HAP-1 (cell line): ENCODE measurements around the gene CD244.

Experiments
- DNase-seq, 2 experiments: peaks; one replicate each; pipeline ENCODE4 v3.0.0-alpha.2; 2016 to 2020; ENCODE audit warnings: low spot score in 2 of 2
- H3K27me3 ChIP-seq: fragments of 250-450 bp; sonication (Bioruptor Pico); 2 replicates; pipeline ENCODE4 v1.5.1; 2020; ENCODE audit warnings: low read depth, mild to moderate bottlenecking, moderate library complexity
- H3K36me3 ChIP-seq: fragments of 250-450 bp; sonication (Bioruptor Pico); replicated peaks from 2 replicates; pipeline ENCODE4 v1.5.1; 2020; ENCODE audit warnings: mild to moderate bottlenecking
- H3K4me1 ChIP-seq: fragments of 250-450 bp; sonication (Bioruptor Pico); 2 replicates; pipeline ENCODE4 v1.5.1; 2020; ENCODE audit warnings: mild to moderate bottlenecking
- H3K4me3 ChIP-seq: fragments of 250-450 bp; sonication (Bioruptor Pico); 2 replicates; pipeline ENCODE4 v1.5.1; 2020; ENCODE audit warnings: mild to moderate bottlenecking, moderate library complexity
- H3K9me3 ChIP-seq: fragments of 250-450 bp; sonication (Bioruptor Pico); 2 replicates; pipeline ENCODE4 v1.5.1; 2020; ENCODE audit warnings: mild to moderate bottlenecking, moderate library complexity
- in situ Hi-C: fragments of 300-500 bp; cut with MboI; formaldehyde crosslinking; loops from 3 replicates; pipeline ENCODE4 v1.14.3; 2020; ENCODE audit warnings: low sequenced_read_pairs, inconsistent platforms, mixed read lengths

The CD244 gene

DNA sequence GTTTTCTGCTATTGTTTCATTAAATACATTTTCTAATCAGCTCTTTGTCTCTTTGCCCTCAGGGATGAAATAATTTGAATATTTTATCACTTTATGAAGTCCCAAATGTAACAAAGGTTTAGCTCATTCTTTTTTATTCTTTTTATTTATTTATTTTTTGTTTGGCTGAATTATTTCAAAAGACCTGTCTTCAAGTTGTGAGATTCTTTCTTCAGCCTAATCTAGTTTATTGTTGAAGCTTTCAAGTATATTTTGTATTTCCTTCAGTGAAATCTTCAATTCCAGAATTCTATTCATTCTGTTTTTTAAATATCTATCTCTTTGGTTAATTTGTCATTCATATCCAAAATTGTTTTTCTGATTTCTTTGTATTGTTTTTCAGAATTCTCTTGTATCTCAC, 55.9 kb downstream of the CD244 start:
- Histone ChIP-seq H3K27me3 (no peaks in the 10 kb centered on the region), H3K4me1 (peaks cover 23% of the 10 kb centered on the region), H3K4me3 (no peak overlapping the region), H3K9me3 (peaks cover 5% of the 10 kb centered on the region; the same call in 1 of the 2 replicates), H3K36me3 (no peaks in the 10 kb centered on the region)
- in situ Hi-C loops = no loop called here
- no peak for DNase-seq

DNA sequence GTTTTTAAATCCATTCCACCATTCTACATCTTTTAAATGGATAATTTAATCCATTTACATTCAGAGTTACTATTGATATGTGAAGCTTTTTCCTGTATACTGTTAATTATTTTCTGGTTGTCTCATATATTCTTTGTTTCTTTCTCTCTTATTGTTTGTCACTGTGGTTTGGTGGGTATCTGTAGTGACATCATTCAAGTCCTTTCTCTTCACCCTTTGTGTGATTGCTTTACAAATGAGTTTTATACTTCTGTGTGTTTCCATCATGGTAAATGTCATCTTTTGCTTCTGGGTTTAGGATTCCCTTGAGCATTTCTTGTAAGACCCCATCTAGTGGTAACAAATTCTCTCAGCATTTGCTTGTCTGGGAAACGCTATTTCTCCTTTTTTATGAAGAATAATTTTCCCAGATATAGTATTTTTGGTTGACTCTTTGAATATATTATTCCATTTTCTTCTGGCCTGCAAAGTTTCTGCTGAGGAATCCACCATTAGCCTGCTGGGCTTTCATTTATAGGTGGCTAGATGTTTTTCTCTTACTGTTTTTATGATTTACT, 56.5 kb downstream of the CD244 start:
- Histone ChIP-seq H3K27me3 (no peaks in the 10 kb centered on the region), H3K9me3 (peaks cover 5% of the 10 kb centered on the region; the same call in 1 of the 2 replicates), H3K4me3 (no peak overlapping the region), H3K4me1 (peaks cover 17% of the 10 kb centered on the region), H3K36me3 (no peaks in the 10 kb centered on the region)
- DNase-seq = no peak
- in situ Hi-C loops = no loop called here

DNA sequence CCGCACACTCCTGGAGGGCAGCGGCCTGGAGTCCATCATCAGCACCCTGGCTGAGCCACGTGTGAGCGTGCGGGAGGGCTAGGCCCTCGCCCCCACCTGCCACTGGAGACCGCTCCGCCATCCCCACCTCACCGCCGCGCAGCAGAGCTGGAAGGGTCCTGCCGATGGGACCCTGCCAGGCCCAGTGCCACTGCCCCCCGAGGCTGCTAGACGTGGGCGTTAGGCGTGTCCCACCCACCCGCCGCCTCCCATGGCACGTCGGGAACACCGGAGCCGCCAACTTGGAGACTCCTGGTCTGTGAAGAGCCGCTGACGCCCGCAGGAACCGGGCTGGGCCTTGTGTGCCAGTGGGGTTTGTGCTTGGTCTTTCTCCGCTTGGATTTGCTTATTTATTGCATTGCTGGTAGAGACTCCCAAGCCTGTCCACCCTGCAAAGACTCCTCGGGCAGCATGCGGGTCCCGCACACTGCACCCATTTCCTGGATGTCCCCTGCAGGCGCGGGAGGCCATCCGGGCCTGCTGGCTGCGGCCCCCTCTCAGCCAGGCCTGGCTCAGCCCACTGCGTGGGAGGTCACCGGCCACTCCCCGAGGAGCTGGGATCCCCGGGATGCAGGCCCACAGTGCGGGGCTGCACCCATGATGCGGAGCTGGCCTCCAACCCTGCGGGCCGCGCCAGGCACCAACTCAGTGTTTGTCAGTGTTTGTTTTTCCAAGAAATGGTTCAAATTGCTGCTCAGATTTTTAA, 60.7 kb downstream of the CD244 start:
- H3K27me3 ChIP-seq = no peaks in the 10 kb centered on the region
- in situ Hi-C loops = no loop called here
- no peak for DNase-seq
- H3K4me1 ChIP-seq = no peaks in the 10 kb centered on the region
- no peak overlapping the region for H3K4me3 ChIP-seq
- H3K36me3 ChIP-seq = no peaks in the 10 kb centered on the region
- H3K9me3 ChIP-seq = peaks cover 5% of the 10 kb centered on the region; the same call in 1 of the 2 replicates

DNA sequence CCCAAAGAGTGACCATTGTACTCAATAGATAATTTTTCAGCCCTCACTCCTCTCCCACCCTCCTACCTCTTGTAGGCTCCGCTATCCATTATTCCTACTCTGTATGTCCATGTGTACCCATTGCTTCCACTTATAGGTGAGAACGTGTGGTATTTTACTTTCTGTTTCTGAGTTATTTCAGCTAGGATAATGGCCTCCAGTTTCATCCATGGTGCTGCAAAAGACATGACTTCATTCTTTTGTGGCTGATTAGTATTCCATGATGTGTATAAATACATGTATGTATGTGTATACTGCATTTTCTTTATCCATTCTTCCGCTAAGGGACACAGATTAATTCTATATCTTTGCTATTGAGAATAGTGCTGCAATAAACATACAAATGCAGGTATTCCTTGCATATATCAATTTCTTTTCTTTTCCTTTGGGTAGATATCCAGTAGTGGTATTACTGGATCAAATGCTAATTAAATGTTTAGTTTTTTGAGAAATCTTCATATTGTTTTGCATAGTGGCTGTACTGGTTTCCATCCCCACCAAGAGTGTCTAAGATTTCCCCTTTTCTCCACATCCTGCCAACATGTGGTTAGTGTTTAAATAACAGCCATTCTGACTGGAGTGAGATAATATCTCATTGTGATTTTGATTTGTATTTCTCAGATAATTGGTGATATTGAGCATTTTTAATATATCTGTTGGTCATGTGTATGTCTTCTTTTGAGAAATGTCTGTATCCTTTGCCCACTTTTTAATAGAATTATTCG, 61.9 kb downstream of the CD244 start:
- H3K36me3 ChIP-seq = no peaks in the 10 kb centered on the region
- DNase-seq = no peak
- H3K4me1 ChIP-seq = no peaks in the 10 kb centered on the region
- no peak overlapping the region for H3K4me3 ChIP-seq
- H3K27me3 ChIP-seq = no peaks in the 10 kb centered on the region
- peaks cover 3% of the 10 kb centered on the region; the same call in 1 of the 2 replicates for H3K9me3 ChIP-seq
- in situ Hi-C loops = no loop called here

DNA sequence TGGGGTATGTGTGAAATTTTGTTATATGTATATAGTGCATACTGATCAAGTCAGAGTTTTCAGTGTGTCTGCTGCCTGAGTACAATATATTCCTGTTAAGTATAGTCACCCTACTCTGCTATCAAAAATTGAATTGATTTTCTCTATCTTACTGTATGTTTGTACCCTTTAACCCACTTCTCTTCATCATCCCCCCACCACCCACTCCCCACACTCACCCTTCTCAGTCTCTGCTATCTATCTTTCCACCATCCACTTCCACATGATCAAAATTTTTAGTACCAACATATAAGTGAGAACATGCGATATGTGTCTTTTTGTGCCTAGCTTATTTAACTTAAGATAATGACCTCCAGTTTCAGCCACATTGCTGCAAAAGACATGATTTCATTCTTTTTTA, 62.5 kb downstream of the CD244 start:
- Histone ChIP-seq H3K4me1 (no peaks in the 10 kb centered on the region), H3K4me3 (no peak overlapping the region)
- no peak for DNase-seq

DNA sequence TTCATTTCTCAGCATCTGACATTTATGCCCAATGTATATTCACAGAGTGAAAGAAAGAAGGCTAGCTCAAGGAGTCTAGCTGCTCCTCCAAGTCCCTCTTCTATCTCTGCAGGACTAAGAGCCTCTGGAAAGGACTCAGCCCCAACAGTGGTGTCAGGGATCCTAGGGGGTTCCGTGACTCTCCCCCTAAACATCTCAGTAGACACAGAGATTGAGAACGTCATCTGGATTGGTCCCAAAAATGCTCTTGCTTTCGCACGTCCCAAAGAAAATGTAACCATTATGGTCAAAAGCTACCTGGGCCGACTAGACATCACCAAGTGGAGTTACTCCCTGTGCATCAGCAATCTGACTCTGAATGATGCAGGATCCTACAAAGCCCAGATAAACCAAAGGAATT, 63.0 kb downstream of the CD244 start:
- H3K4me1 ChIP-seq = no peaks in the 10 kb centered on the region

More for the DNA sequence above, 62.5 kb downstream of the CD244 start:
- in situ Hi-C loops = no loop called here
- Histone ChIP-seq H3K36me3 (no peaks in the 10 kb centered on the region), H3K9me3 (0 out of 2 replicates have a peak, but pooled peaks cover 3% of the 10 kb centered on the region), H3K27me3 (no peaks in the 10 kb centered on the region)

DNA sequence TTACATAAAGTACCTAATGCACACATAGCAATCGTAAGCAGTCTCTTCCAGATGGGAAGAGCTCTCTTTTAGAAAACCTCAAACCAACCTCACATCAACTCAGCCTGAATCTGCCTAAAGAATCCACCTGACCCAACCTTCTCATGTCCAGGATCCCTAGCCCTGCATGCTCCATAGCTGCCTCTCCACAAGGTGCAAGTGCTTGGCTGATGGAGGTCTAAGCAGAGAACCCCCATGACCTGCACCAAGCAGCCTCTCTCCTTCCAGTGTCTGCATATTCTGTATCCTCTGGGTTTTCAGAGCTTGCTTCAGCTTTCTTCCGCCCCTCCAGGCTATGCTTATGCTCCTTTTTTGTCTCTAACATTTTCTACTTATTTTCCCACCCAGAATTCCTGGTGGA, 64.2 kb downstream of the CD244 start:
- no peaks in the 10 kb centered on the region for H3K9me3 ChIP-seq
- no peak overlapping the region for H3K4me3 ChIP-seq
- no peaks in the 10 kb centered on the region for H3K27me3 ChIP-seq
- in situ Hi-C loops = no loop called here
- no peak for DNase-seq
- no peaks in the 10 kb centered on the region for H3K4me1 ChIP-seq
- no peaks in the 10 kb centered on the region for H3K36me3 ChIP-seq

More for the DNA sequence above, 63.0 kb downstream of the CD244 start:
- H3K36me3 ChIP-seq = no peaks in the 10 kb centered on the region
- no peaks in the 10 kb centered on the region for H3K27me3 ChIP-seq
- in situ Hi-C loops = no loop called here
- H3K9me3 ChIP-seq = 0 out of 2 replicates have a peak, but pooled peaks cover 2% of the 10 kb centered on the region
- no peak for DNase-seq
- H3K4me3 ChIP-seq = no peak overlapping the region

DNA sequence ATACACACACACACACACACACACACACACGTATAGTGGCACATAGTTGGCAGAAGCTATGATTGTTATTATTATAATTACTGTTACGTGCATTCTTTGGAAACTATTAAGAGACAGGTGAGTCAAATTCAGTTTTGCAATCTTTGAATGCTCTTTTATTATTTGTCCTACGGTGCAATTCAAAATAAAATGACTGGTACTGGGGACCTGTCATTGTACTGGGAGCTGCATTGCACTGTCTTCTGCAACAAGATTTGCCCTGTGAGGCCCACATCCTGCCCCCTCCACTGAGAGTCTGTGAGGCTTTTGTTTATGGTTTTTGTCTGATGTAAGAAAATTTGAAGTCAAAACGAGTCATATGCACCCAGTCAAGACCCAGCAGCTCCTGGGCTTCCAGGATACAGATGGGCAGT, 64.8 kb downstream of the CD244 start:
- Histone ChIP-seq H3K9me3 (no peaks in the 10 kb centered on the region), H3K27me3 (no peaks in the 10 kb centered on the region), H3K4me3 (no peak overlapping the region), H3K4me1 (no peaks in the 10 kb centered on the region), H3K36me3 (no peaks in the 10 kb centered on the region)
- in situ Hi-C loops = no loop called here
- DNase-seq = no peak

DNA sequence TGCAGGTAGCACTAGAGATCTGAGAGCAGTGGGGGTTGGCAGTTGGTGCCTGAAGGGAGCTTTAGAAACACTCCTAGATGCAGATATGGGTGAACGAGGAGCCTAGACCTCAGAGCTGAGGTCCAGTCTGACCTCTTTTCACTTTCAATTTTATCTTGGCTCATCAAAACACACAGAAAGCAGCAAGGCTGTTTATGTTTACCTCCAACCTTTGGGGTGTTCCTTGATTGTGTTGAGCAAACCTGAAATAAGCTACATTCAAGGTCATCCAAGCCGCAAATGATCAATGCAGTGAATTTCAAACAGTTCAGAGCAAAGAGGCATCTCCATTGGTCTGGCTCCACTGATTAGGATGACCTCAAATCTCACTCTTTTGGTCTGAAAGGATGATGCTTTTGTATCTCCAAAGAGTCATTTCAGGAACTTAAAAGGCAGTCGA, 65.4 kb downstream of the CD244 start:
- Histone ChIP-seq H3K36me3 (no peaks in the 10 kb centered on the region), H3K9me3 (no peaks in the 10 kb centered on the region), H3K4me3 (no peak overlapping the region), H3K4me1 (no peaks in the 10 kb centered on the region), H3K27me3 (no peaks in the 10 kb centered on the region)
- DNase-seq = no peak
- in situ Hi-C loops = no loop called here

DNA sequence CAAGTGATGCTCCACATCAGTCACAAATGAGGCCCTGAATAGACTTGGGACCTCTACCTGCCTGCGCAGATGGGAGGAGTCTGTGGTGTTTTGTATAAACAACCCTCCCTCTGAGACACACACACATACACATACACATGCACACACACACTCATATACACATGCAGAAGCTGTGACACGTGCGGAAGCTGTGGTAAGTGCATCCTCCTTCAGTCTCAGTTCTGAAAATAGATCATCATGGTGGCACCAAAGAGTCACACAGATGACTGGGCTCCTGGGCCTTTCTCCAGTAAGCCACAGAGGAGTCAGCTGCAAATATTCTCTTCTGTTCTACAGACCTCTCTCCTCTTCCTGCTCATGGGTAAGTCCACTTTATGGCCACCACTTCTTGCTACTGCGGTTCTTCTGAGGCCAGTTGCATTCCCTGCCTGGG, 66.7 kb downstream of the CD244 start, which contains the start of gene LY9:
Gene LY9, plus strand, starts transcription at position 224 of the 433 bp plus-strand sequence. Its CDS starts 14 bp downstream, at position 238.
- Histone ChIP-seq H3K4me3 (no peak within 1 kb of the TSS), H3K9me3 (no peaks in the 10 kb centered on the region), H3K4me1 (no peaks in the 10 kb centered on the region), H3K27me3 (no peaks in the 10 kb centered on the region), H3K36me3 (no peaks in the 10 kb centered on the region)
- DNase-seq = no peak
- in situ Hi-C loops = no loop called here

DNA sequence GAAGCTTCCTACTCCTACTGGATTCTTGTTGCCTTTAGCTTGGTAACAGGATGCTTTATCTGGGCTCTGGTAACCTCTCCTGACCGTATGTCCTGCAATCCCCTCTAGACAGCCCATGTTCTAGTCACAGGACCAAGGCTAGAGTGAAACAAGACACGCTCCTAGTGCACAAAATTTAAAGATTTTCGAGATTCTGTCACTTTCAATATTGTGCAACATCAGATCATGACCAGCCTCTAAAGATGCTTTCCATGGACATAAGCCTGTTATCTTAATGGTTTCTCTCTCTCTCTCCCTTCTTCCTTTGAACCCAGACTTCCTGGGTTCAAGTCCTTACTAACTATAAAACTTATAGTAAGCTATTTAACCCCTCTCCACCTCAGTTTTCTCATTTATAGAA, 68.3 kb downstream of the CD244 start:
- no peaks in the 10 kb centered on the region for H3K36me3 ChIP-seq
- no peaks in the 10 kb centered on the region for H3K4me1 ChIP-seq
- no peak overlapping the region for H3K4me3 ChIP-seq
- H3K27me3 ChIP-seq = no peaks in the 10 kb centered on the region
- in situ Hi-C loops = no loop called here
- no peaks in the 10 kb centered on the region for H3K9me3 ChIP-seq
- no peak for DNase-seq

DNA sequence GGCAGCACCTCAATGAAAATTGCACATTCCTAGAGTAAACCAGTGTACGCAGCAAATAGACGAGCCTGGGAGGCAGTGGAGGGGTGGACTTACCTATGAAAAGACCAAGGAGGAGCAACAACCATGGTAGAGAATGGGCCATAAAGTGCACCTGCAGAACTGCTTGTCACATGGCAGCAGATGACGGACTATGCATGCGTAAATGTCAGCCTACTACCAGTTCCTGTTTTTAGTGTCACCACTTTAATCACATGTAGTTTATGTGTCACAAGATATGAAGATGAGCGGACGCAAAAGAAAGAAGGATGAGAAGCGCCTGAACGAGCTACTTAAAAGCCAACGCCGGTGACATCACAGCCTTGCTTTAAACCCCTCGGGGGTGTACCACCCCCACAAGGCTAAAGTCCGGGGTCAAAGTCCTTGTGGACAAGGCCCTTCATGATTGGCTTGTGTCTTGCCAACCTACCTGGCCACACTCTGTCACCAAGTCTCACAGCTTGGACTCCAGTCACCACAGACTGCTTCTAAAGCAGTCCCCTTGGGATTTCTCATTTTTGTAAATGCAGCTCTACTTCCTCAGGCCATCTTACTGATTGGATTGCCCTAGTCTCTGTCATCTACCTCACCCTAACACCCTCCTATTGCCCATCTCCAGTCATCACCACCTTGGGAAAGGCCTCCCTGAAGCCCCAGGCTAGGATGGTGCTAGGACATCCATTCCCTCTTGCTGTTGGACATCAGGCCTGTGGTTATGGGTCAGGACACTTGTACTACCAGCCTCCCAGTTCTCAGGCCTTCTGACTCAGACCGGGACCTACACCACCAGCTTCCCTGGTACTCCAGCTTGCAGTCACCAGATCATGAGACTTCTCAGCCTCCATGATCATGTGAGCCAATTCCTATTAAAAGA, 72.7 kb downstream of the CD244 start:
- H3K4me3 ChIP-seq = no peak overlapping the region
- H3K27me3 ChIP-seq = no peaks in the 10 kb centered on the region
- no peak for DNase-seq
- H3K36me3 ChIP-seq = no peaks in the 10 kb centered on the region
- H3K4me1 ChIP-seq = no peaks in the 10 kb centered on the region
- H3K9me3 ChIP-seq = no peaks in the 10 kb centered on the region
- in situ Hi-C loops = no loop called here

DNA sequence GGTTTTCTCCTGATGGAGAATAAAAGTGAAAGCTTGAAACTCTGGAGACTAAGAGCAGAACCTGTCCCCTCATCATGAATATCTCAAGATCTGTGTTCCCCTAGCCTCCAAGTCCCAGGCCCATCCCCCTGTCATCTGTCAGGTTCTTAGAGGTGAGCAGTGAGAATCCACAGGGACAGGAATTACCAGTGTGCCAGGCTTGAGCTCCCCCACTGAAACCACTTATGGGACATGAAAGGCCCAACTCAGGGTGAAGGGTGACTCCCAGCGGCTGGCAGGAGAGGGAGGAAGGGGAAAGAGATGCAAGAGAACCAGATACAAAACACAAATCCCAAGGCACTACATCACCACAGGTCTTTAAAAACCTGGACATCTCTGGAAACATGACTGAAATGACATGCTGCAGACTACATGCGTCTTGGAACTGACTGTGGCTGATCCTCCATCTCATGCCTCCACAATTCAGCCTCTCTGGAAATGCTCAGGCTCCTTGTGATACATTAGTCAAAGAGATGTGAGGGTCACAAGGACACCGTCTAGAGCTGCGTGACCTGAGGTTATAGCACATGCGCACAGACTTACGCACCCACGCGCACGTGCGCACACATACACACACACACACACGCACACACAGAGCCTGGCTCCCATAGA, 73.5 kb downstream of the CD244 start:
- no peaks in the 10 kb centered on the region for H3K27me3 ChIP-seq
- no peaks in the 10 kb centered on the region for H3K36me3 ChIP-seq
- H3K4me3 ChIP-seq = no peak overlapping the region
- no peak for DNase-seq
- H3K9me3 ChIP-seq = no peaks in the 10 kb centered on the region
- in situ Hi-C loops = no loop called here
- H3K4me1 ChIP-seq = no peaks in the 10 kb centered on the region
